T-helper 2 cell (primary cell): Measurements from ENCODE around the gene INTS1.

Source experiments
- DNase-seq, 5 experiments: peaks; one replicate each; pipeline versions ENCODE4 v3.0.0 to v3.0.0-alpha.2; 2012 to 2022

INTS1 gene

GRCh38 chr7:1502845-1503244 lies 1.3 kb downstream of the INTS1 start:
- no peak for DNase-seq

- DNase-seq, result no peak
These were observed 2.5 kb downstream of the INTS1 start for GRCh38 chr7:1501487-1502270.

GRCh38 chr7:1500064-1500807 lies 4.0 kb downstream of the INTS1 start:
- DNase-seq, result no peak

- DNase-seq, result no peak
These were observed 4.7 kb downstream of the INTS1 start for GRCh38 chr7:1499367-1500029.

- no peak for DNase-seq
These were observed 5.6 kb downstream of the INTS1 start for GRCh38 chr7:1498370-1499305.

- DNase-seq, result no peak
These were observed 6.8 kb downstream of the INTS1 start for GRCh38 chr7:1497293-1497927.

- no peak for DNase-seq
These were observed 7.5 kb downstream of the INTS1 start for GRCh38 chr7:1496531-1497292.

- DNase-seq, result no peak
These were observed 8.5 kb downstream of the INTS1 start for GRCh38 chr7:1495564-1496242.

GRCh38 chr7:1494866-1495563 lies 9.2 kb downstream of the INTS1 start:
- no peak for DNase-seq

- DNase-seq, result no peak
These were observed 9.7 kb downstream of the INTS1 start for GRCh38 chr7:1494447-1494846.

GRCh38 chr7:1493571-1493970 lies 10.6 kb downstream of the INTS1 start:
- no peak for DNase-seq

GRCh38 chr7:1493129-1493528 lies 11.1 kb downstream of the INTS1 start:
- DNase-seq, result no peak

GRCh38 chr7:1492640-1493039 lies 11.5 kb downstream of the INTS1 start:
- DNase-seq, result no peak

- DNase-seq, result no peak
These were observed 12.0 kb downstream of the INTS1 start for GRCh38 chr7:1492221-1492620.

- DNase-seq, result no peak
These were observed 13.4 kb downstream of the INTS1 start for GRCh38 chr7:1490837-1491236.

- DNase-seq, result no peak
These were observed 14.9 kb downstream of the INTS1 start for GRCh38 chr7:1489336-1489735.

- no peak for DNase-seq
These were observed 16.2 kb downstream of the INTS1 start for GRCh38 chr7:1488016-1488415.

GRCh38 chr7:1487466-1487865 lies 16.7 kb downstream of the INTS1 start:
- no peak for DNase-seq

- DNase-seq, result no peak
These were observed 17.6 kb downstream of the INTS1 start for GRCh38 chr7:1486571-1486970.

GRCh38 chr7:1485156-1485555 lies 19.0 kb downstream of the INTS1 start:
- no peak for DNase-seq
